T-helper 17 cell (primary cell): ENCODE measurements around the gene FNDC11. TPM values are rescaled to one million over a fixed set of nuclear protein-coding genes. Genes with fewer than 3 reads are reported as not detected.
A peak's percentile ranks its signal among the peaks of the same experiment; 100 is the strongest.

Source experiments
- ATAC-seq: fragments of 150-1000 bp; cut with Tn5 transposase; 2 replicates; pipeline ENCODE4 v1.10.0; 2021; ENCODE audit warnings: mild to moderate bottlenecking, moderate library complexity
- DNase-seq, 3 donors: peaks; one replicate each; pipeline versions ENCODE4 v3.0.0 to v3.0.0-alpha.2; 2020 to 2021
- H3K9me3 ChIP-seq: one replicate; pipeline ENCODE4 v1.7.0; 2013; ENCODE audit warnings: low read length, mild to moderate bottlenecking; ENCODE audit not compliant: control insufficient read depth, poor library complexity, severe bottlenecking
- H3K27ac Mint-ChIP-seq: one replicate; pipeline ENCODE4 v1.8.0; 2022; ENCODE audit warnings: mild to moderate bottlenecking, moderate library complexity, mixed read lengths
- H3K27me3 Mint-ChIP-seq: one replicate; pipeline ENCODE4 v1.8.0; 2022; ENCODE audit warnings: mixed read lengths
- H3K36me3 Mint-ChIP-seq: one replicate; pipeline ENCODE4 v1.8.0; 2022; ENCODE audit warnings: low read depth, mixed read lengths
- H3K4me1 Mint-ChIP-seq: one replicate; pipeline ENCODE4 v1.8.0; 2022; ENCODE audit warnings: mild to moderate bottlenecking, mixed read lengths
- H3K4me3 Mint-ChIP-seq: one replicate; pipeline ENCODE4 v1.8.0; 2022; ENCODE audit warnings: mild to moderate bottlenecking, moderate library complexity, mixed read lengths
- total RNA-seq, 4 donors: library from RNA in 2 of 4; stranded (reverse) in 2 of 4; gene quantifications; one replicate each; pipeline ENCODE4 v1.2.3 and lab custom pipeline; 2022 to 2026

FNDC11 gene
- total RNA-seq, 2 donors from 2014 or later = 0.44 to 0.99 TPM

- DNase-seq (no peak), ATAC-seq (no peak)
- Mint-ChIP-seq H3K27me3 (no peaks in the 10 kb centered on the region), H3K4me3 (no peak overlapping the region), H3K4me1 (peaks cover 7% of the 10 kb centered on the region), H3K36me3 (no peaks in the 10 kb centered on the region), H3K27ac (no peak overlapping the region)
- no peaks in the 10 kb centered on the region for H3K9me3 ChIP-seq
These were observed 23.2 kb upstream of the FNDC11 start for GRCh38 chr20:63530788-63531160.

GRCh38 chr20:63531686-63532448 lies 22.1 kb upstream of the FNDC11 start:
- no peak overlapping the region for H3K4me3 Mint-ChIP-seq
- ATAC-seq (no peak), DNase-seq (no peak)
- peaks cover 10% of the 10 kb centered on the region for H3K4me1 Mint-ChIP-seq
- no peaks in the 10 kb centered on the region for H3K9me3 ChIP-seq
- no peaks in the 10 kb centered on the region for H3K36me3 Mint-ChIP-seq
- H3K27me3 Mint-ChIP-seq = no peaks in the 10 kb centered on the region
- H3K27ac Mint-ChIP-seq = no peak overlapping the region

DNA sequence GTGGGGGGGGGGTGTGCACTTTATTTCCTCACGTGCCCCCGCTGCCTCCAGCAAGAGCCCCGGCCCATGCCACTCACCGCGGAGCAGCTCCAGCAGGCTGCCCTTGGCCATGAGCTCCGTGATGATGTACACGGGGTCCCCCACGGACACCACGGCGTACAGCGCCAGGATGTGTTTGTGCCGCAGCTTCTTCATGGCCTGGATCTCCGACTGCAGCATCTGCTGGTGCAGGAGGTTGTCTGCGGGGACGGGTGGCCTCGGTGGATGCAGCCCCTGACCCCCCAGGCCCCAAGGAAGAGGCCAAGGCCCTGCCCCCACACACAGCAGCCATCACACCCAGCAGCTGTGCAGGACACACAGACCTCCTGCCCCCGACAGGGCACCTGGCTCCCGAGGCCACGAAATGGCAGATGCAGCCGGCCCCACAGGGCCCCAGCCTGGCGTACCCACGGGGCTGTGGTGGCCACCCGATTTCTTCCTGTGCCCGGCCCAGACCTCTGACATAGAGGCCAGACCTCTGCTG lies 21.4 kb upstream of the FNDC11 start:
- Mint-ChIP-seq H3K27me3 (no peaks in the 10 kb centered on the region), H3K4me3 (no peak overlapping the region), H3K27ac (no peak overlapping the region), H3K4me1 (peaks cover 10% of the 10 kb centered on the region), H3K36me3 (no peaks in the 10 kb centered on the region)
- ATAC-seq (no peak), DNase-seq (no peak)
- no peaks in the 10 kb centered on the region for H3K9me3 ChIP-seq

GRCh38 chr20:63533388-63533787 lies 20.6 kb upstream of the FNDC11 start:
- H3K36me3 Mint-ChIP-seq = no peaks in the 10 kb centered on the region
- H3K4me3 Mint-ChIP-seq = no peak overlapping the region
- H3K27me3 Mint-ChIP-seq = no peaks in the 10 kb centered on the region
- DNase-seq = no peak
- no peak for ATAC-seq
- H3K4me1 Mint-ChIP-seq = peaks cover 12% of the 10 kb centered on the region
- no peaks in the 10 kb centered on the region for H3K9me3 ChIP-seq
- no peak overlapping the region for H3K27ac Mint-ChIP-seq

DNA sequence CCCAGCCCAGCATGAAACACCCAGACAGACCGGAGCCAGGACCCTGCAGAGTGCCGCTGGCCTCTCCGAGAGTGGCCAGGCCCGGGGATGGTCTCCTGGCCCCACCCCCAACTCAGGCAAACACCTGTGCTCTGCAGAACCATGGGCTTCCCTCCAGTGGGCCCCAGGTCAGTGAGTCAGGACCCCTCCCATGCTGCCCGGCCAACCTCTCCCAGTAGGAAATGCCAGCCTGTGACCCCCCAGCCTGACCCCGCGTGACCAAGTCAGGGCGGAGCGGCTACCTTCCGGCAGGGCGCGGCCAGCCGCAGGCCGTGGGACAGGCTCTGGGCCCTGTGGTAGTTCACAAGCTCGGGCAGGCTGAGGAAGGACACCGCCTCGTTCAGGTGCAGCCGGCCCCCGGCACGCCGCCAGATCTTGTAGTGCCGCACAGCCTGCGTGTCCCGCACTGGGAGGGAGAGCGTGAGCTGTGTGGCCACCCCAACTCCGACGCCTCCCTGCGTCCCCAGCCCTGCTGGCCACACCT lies 20.0 kb upstream of the FNDC11 start:
- H3K9me3 ChIP-seq = no peaks in the 10 kb centered on the region

GRCh38 chr20:63534427-63534830 lies 19.5 kb upstream of the FNDC11 start:
- no peak overlapping the region for H3K27ac Mint-ChIP-seq
- ATAC-seq (no peak), DNase-seq (no peak)
- no peaks in the 10 kb centered on the region for H3K36me3 Mint-ChIP-seq
- H3K4me1 Mint-ChIP-seq = peaks cover 12% of the 10 kb centered on the region
- peak overlapping the region; percentile 3 for H3K4me3 Mint-ChIP-seq
- no peaks in the 10 kb centered on the region for H3K9me3 ChIP-seq
- no peaks in the 10 kb centered on the region for H3K27me3 Mint-ChIP-seq

More for the DNA sequence above, 20.0 kb upstream of the FNDC11 start:
- Mint-ChIP-seq H3K27me3 (no peaks in the 10 kb centered on the region), H3K4me3 (no peak overlapping the region), H3K4me1 (peaks cover 12% of the 10 kb centered on the region), H3K27ac (no peak overlapping the region), H3K36me3 (no peaks in the 10 kb centered on the region)
- DNase-seq (no peak), ATAC-seq (no peak)

GRCh38 chr20:63534831-63535651 lies 18.9 kb upstream of the FNDC11 start:
- Mint-ChIP-seq H3K36me3 (no peaks in the 10 kb centered on the region), H3K27ac (no peak overlapping the region), H3K4me3 (peak overlapping the region; percentile 3), H3K4me1 (peaks cover 12% of the 10 kb centered on the region), H3K27me3 (no peaks in the 10 kb centered on the region)
- DNase-seq (peak in 1 of 3 donors; percentile 4), ATAC-seq (no peak)
- no peaks in the 10 kb centered on the region for H3K9me3 ChIP-seq

- no peaks in the 10 kb centered on the region for H3K27me3 Mint-ChIP-seq
These were observed 17.6 kb upstream of the FNDC11 start for GRCh38 chr20:63536241-63536977.

DNA sequence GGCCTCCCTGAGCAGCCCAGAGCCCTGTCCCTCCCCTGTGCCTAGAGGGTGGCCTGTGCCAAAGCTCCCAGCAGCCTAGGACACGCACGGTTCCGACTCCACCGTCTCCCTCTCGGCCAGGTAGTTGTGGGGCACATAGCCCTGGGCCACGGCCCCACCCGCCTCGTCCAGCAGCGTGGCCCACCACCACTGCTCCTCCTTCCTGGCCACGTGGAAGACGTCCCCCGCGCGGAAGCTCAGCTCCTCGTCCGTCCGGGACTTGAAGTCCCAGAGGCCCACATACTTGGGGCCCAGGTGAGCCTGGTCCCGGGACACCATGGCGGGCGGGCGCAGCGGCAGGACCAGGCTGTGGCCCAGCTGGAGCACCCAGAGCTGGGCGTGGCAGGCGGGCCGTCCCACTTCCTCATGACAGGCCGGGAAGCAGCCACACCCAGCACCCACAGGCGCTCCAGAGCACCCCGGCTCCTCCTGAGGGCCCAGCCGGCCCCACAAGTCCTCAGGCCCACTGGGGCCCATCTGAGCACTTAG lies 16.9 kb upstream of the FNDC11 start, which contains the start of gene PTK6:
Gene PTK6, minus strand, starts transcription at position 380 of the 528 bp plus-strand sequence. Its CDS starts 62 bp downstream, at position 318.
- ATAC-seq (peak; percentile 1), DNase-seq (peak in 1 of 3 donors; percentile 26)
- Mint-ChIP-seq H3K27me3 (no peaks in the 10 kb centered on the region), H3K4me1 (peaks cover 10% of the 10 kb centered on the region), H3K4me3 (peak within 1 kb of the TSS; percentile 74), H3K27ac (peak within 1 kb of the TSS; percentile 19), H3K36me3 (no peaks in the 10 kb centered on the region)
- H3K9me3 ChIP-seq = no peaks in the 10 kb centered on the region

More at GRCh38 chr20:63536241-63536977, 17.6 kb upstream of the FNDC11 start:
- H3K27ac Mint-ChIP-seq = no peak overlapping the region
- H3K36me3 Mint-ChIP-seq = no peaks in the 10 kb centered on the region
- ATAC-seq (no peak), DNase-seq (no peak)
- H3K9me3 ChIP-seq = no peaks in the 10 kb centered on the region
- peaks cover 12% of the 10 kb centered on the region for H3K4me1 Mint-ChIP-seq
- peak overlapping the region; percentile 74 for H3K4me3 Mint-ChIP-seq

GRCh38 chr20:63537525-63538203 lies 16.3 kb upstream of the FNDC11 start:
- DNase-seq = peak; percentile 84 to 93 (median 86)
- Mint-ChIP-seq H3K36me3 (no peaks in the 10 kb centered on the region), H3K4me1 (peaks cover 9% of the 10 kb centered on the region), H3K4me3 (peak overlapping the region; percentile 74), H3K27me3 (no peaks in the 10 kb centered on the region), H3K27ac (peak overlapping the region; percentile 19)
- peak; percentile 92 for ATAC-seq
- H3K9me3 ChIP-seq = no peaks in the 10 kb centered on the region

DNA sequence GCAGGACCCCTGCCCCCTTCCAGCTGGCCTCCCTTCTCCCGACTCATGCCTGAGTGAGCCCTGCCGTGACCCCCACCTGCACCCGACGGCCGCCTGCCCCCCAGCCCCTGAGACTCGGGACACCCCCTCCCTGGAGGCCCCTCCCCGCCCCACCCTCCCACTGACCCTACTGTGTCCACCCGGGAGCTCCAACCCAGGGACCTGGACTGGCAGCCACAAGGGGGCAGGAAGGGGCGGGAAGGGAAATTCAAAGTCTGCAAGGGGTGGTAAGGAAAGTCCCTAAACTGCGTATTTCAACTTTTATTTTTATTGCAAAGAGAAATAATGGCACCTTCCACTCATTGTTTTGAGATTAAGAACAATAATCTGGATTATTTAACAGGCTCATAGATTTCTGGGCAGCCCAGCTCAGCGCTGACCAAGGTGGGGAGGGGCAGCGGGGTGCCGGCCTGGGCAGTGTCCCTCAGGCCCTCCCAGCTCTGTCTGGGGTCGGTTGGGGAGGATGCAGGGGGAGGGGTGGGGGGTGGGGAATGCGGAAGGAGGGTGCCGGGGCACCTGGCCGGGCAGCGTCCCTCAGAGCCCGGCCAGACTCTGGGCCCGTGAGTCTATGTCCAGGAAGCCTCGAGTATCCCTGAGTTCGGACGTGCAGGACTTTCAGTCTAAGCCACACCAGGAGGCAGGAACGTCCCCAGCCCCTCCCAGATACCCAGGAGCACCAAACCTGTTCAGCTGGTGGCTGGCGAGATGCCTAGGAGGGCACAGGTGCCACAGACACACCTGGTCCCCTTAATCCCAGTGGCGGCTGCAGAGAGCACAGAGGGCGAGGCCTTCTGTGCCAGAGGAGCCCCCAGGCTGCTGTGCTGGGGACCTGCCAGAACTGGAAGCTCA lies 15.5 kb upstream of the FNDC11 start:
- DNase-seq (peak; percentile 38 to 55 (median 54)), ATAC-seq (peak; percentile 57)
- H3K4me1 Mint-ChIP-seq = peaks cover 10% of the 10 kb centered on the region
- H3K9me3 ChIP-seq = no peaks in the 10 kb centered on the region
- H3K27ac Mint-ChIP-seq = peak overlapping the region; percentile 19
- H3K36me3 Mint-ChIP-seq = no peaks in the 10 kb centered on the region
- H3K27me3 Mint-ChIP-seq = no peaks in the 10 kb centered on the region
- peak overlapping the region; percentile 74 for H3K4me3 Mint-ChIP-seq
